Omental fat pad (tissue), 4 donors: Measurements from ENCODE around the gene ZP4. TPM values are rescaled to one million over a fixed set of nuclear protein-coding genes. Genes with fewer than 3 reads are reported as not detected.

Source experiments
- ATAC-seq: fragments of 150-250 bp; one replicate; pipeline ENCODE4 v1.9.1; 2016; ENCODE audit warnings: mild to moderate bottlenecking, moderate library complexity; ENCODE audit not compliant: low FRiP score
- DNase-seq: peaks from one replicate; pipeline ENCODE4 v3.0.0-alpha.2; 2019; ENCODE audit warnings: low spot score
- total RNA-seq, 4 donors: library from RNA; depleted of rRNA; stranded (reverse); fragments of >200 nt; gene quantifications; one replicate each; pipeline ENCODE4 v1.1.0, GENCODE V29; 2016
- TF ChIP-seq, protein P1 (sequence below), 3 donors: fragments of 450-650 bp; IDR thresholded peaks; one replicate each; pipeline ENCODE4 v1.5.1; 2016 to 2017; ENCODE audit warnings: antibody characterized with exemption in 3 of 3, mild to moderate bottlenecking in 3 of 3, moderate library complexity in 2 of 3

The ZP4 gene
- total RNA-seq, 4 donors from 2014 or later: not detected

GRCh38 chr1:237921306-237921705, 30.6 kb upstream of the ZP4 start:
- TF ChIP-seq, protein P1, sequence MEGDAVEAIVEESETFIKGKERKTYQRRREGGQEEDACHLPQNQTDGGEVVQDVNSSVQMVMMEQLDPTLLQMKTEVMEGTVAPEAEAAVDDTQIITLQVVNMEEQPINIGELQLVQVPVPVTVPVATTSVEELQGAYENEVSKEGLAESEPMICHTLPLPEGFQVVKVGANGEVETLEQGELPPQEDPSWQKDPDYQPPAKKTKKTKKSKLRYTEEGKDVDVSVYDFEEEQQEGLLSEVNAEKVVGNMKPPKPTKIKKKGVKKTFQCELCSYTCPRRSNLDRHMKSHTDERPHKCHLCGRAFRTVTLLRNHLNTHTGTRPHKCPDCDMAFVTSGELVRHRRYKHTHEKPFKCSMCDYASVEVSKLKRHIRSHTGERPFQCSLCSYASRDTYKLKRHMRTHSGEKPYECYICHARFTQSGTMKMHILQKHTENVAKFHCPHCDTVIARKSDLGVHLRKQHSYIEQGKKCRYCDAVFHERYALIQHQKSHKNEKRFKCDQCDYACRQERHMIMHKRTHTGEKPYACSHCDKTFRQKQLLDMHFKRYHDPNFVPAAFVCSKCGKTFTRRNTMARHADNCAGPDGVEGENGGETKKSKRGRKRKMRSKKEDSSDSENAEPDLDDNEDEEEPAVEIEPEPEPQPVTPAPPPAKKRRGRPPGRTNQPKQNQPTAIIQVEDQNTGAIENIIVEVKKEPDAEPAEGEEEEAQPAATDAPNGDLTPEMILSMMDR (IDR thresholded peaks at IDR 0.05): no peak
- ATAC-seq: no peak

GRCh38 chr1:237913345-237913744, 22.6 kb upstream of the ZP4 start:
- no peak for ATAC-seq
- no peak for DNase-seq
- TF ChIP-seq, protein P1 (IDR thresholded peaks at IDR 0.05): no peak

More at GRCh38 chr1:237921306-237921705, 30.6 kb upstream of the ZP4 start:
- DNase-seq: no peak

DNA sequence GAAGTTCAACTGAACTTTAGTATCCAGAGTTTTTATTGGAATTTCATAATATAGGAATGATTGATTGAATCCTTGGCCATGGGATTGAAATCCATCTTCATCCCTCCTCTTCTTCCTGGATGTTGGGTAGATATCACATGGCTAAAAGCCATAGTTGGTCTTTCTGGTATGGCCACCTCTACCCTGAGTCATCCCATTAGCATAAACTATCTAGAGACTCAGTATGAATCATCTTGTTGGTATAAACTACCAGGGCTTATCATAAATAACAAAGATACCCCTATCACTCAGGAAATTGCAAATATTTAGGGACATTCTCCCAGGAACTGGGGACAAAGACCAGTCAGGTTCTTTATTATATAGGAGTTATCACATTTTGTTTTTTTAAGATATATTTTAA, 21.2 kb upstream of the ZP4 start:
- DNase-seq (no peak), ATAC-seq (no peak)
- TF ChIP-seq, protein P1 (IDR thresholded peaks at IDR 0.05): no peak

DNA sequence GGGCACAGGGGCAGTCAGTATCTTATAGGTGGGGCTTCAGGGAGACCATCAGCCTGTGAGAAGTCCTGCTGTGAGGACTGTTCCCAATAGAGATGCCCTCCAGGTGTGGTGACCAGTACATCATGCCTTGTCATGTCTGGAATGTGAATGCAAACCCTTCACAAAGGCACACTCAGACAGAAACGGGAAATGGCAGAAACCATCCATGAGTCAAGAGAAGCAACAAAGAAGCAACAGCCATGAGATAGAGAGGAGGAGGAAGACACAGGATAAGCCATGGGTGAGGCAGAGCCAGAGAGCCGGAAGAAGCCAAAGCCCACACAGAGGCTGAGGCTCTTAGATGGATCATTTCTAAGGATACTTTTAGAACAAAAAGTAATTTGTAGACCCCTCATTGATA, 20.1 kb upstream of the ZP4 start:
- ATAC-seq: no peak
- TF ChIP-seq, protein P1 (IDR thresholded peaks at IDR 0.05): no peak
- DNase-seq: no peak

DNA sequence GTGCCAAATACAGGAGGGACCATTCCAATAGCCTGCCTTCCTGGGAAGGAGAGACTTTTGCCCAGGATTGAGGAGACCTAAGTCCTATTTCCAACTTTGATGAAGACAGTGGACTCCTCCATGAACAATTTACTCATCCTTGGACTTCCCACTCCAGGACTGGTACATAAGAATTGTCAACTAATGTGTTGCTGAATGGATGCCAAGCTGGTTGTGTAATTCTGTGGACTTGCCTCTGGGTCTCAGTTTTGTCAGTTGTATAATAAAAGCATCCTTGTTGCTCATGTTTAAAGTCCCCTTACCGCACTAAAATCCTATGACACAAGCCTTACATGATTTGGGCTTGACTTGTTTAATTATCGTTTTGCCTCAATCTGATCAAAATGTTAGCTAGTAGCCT, 13.2 kb upstream of the ZP4 start:
- DNase-seq (no peak), ATAC-seq (no peak)
- TF ChIP-seq, protein P1 (IDR thresholded peaks at IDR 0.05): no peak

DNA sequence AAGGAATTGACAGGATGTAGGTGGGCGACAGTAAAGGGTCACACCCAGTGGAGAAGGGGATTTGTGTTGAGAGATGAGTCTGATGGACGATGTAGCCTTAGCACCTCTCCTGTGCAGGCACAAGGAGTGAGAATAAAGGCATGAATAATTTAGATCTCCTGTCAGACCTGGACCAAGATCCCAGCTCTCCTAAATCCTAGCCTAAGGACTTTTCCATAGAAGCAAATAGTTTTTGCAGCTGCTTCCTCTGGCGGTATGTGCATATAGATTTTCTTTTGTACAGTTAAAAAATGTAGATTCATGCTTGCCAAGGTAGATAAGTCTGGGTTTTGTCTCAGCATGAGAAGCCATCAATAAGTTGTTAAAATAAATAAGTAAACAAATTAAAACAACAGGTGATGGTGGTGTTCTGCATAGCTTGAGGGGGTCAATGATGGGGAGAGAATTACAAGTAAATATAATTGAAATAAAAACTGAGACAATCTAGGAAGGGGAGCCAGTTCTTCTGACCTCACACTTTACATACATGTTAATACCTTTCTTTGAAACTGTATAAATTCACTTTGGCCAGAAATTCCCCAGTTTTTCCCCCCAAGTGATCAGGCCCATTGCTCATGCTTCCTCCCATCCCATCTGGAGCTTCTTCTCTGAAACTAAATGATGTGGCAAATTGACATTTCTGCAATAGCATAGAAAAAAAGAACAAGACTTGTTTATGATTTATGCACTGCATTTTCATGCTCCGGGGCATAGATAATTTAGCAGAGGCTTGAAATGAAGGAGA, 12.4 kb upstream of the ZP4 start:
- TF ChIP-seq, protein P1 (IDR thresholded peaks at IDR 0.05): no peak
- ATAC-seq: no peak
- no peak for DNase-seq

GRCh38 chr1:237901299-237901934, 10.7 kb upstream of the ZP4 start:
- DNase-seq: no peak
- ATAC-seq: no peak
- TF ChIP-seq, protein P1 (IDR thresholded peaks at IDR 0.05): no peak
